ENCODE measurements around the gene XPO6. TPM values are rescaled to one million over a fixed set of nuclear protein-coding genes. Genes with fewer than 3 reads are reported as not detected.

Gene XPO6
- total RNA-seq, 4 donors from 2014 or later: 72.9 to 251 (median 86.4) TPM

GRCh38 chr16:28181515-28181914 is 30.2 kb downstream of the XPO6 start:
- H3K27ac ChIP-seq: no peak overlapping the region
- peak; percentile 31 to 32 for DNase-seq
- H3K4me1 ChIP-seq: peaks cover 7 to 8% of the 10 kb centered on the region in 2 donors
- H3K4me3 ChIP-seq: no peak overlapping the region
- no peaks in the 10 kb centered on the region for H3K36me3 ChIP-seq
- intact Hi-C loops (cut with DNase I; ENCODE audit: low total_unique reads): no loop called here
- H3K9me3 ChIP-seq: no peaks in the 10 kb centered on the region
- TF ChIP-seq POLR2A (IDR thresholded peaks at IDR 0.05): no peak
- TF ChIP-seq CTCF (IDR thresholded peaks at IDR 0.05): no peak
- no peaks in the 10 kb centered on the region for H3K27me3 ChIP-seq

GRCh38 chr16:28180655-28181460 is 30.9 kb downstream of the XPO6 start:
- TF ChIP-seq CTCF (IDR thresholded peaks at IDR 0.05) (no peak), POLR2A (IDR thresholded peaks at IDR 0.05) (no peak)
- H3K36me3 ChIP-seq: no peaks in the 10 kb centered on the region
- H3K4me1 ChIP-seq: peaks cover 7 to 8% of the 10 kb centered on the region in 2 donors
- H3K27me3 ChIP-seq: no peaks in the 10 kb centered on the region
- intact Hi-C loops (cut with DNase I; ENCODE audit: low total_unique reads): no loop called here
- DNase-seq: no peak
- no peak overlapping the region for H3K27ac ChIP-seq
- no peak overlapping the region for H3K4me3 ChIP-seq
- no peaks in the 10 kb centered on the region for H3K9me3 ChIP-seq

- H3K27me3 ChIP-seq: no peaks in the 10 kb centered on the region
- H3K9me3 ChIP-seq: no peaks in the 10 kb centered on the region
- H3K4me3 ChIP-seq: no peak overlapping the region
- peaks cover 7 to 8% of the 10 kb centered on the region in 2 donors for H3K4me1 ChIP-seq
- no peak overlapping the region for H3K27ac ChIP-seq
- intact Hi-C loops (cut with DNase I; ENCODE audit: low total_unique reads): no loop called here
- H3K36me3 ChIP-seq: no peaks in the 10 kb centered on the region
- no peak for DNase-seq
- no peak for TF ChIP-seq POLR2A (IDR thresholded peaks at IDR 0.05)
- TF ChIP-seq CTCF (IDR thresholded peaks at IDR 0.05): no peak
Measured at GRCh38 chr16:28179354-28179753, 32.4 kb downstream of the XPO6 start.

- no peak for TF ChIP-seq POLR2A (IDR thresholded peaks at IDR 0.05)
- no peak for TF ChIP-seq CTCF (IDR thresholded peaks at IDR 0.05)
- Histone ChIP-seq H3K9me3 (no peaks in the 10 kb centered on the region), H3K4me3 (no peak overlapping the region), H3K27me3 (no peaks in the 10 kb centered on the region), H3K4me1 (no peaks in the 10 kb centered on the region), H3K36me3 (no peaks in the 10 kb centered on the region), H3K27ac (no peak overlapping the region)
- intact Hi-C loops (cut with DNase I; ENCODE audit: low total_unique reads): no loop called here
- DNase-seq: no peak
Measured at GRCh38 chr16:28175715-28176114, 36.0 kb downstream of the XPO6 start.

GRCh38 chr16:28172336-28172735 is 39.4 kb downstream of the XPO6 start:
- DNase-seq: no peak
- no peak overlapping the region for H3K27ac ChIP-seq
- no peaks in the 10 kb centered on the region for H3K9me3 ChIP-seq
- H3K4me3 ChIP-seq: no peak overlapping the region
- TF ChIP-seq POLR2A (IDR thresholded peaks at IDR 0.05): no peak
- no peak for TF ChIP-seq CTCF (IDR thresholded peaks at IDR 0.05)
- H3K27me3 ChIP-seq: no peaks in the 10 kb centered on the region
- no peaks in the 10 kb centered on the region for H3K36me3 ChIP-seq
- no peaks in the 10 kb centered on the region for H3K4me1 ChIP-seq
- intact Hi-C loops (cut with DNase I; ENCODE audit: low total_unique reads): no loop called here
